HEK293 (cell line): ENCODE data around the gene CLEC16A.

ENCODE experiments used
- CTCF ChIA-PET: fragments of 350-600 bp; formaldehyde crosslinking; extraction: SDS; loops from one replicate; lab custom pipeline; 2021; ENCODE audit warnings: antibody characterized with exemption; lab: Yijun Ruan, JAX
- POLR2A ChIA-PET: fragments of 300-600 bp; formaldehyde crosslinking; extraction: SDS; loops from one replicate; lab custom pipeline; 2020; ENCODE audit warnings: antibody characterized with exemption, inconsistent platforms; lab: Yijun Ruan, JAX
- H3K27ac ChIP-seq: fragments of 200-500 bp; sonication (Bioruptor generic); 2 replicates; pipeline ENCODE4 v1.5.1; 2014; ENCODE audit warnings: low read depth, low read length, control low read depth, inconsistent platforms; ENCODE audit errors: extremely low read depth
- H3K36me3 ChIP-seq, 2 experiments: fragments of 200-500 bp in 1 of 2; sonication (Bioruptor generic) in 1 of 2; 1 replicate in 1 of 2; 2 replicates in 1 of 2; pipeline ENCODE4 v1.5.1; 2014 to 2017; ENCODE audit warnings: inconsistent platforms in 2 of 2, low read length in 2 of 2; ENCODE audit not compliant: control insufficient read depth in 2 of 2, insufficient read depth in 1 of 2
- H3K4me1 ChIP-seq: fragments of 200-500 bp; sonication (Bioruptor generic); 2 replicates; pipeline ENCODE4 v1.5.1; 2014; ENCODE audit warnings: mild to moderate bottlenecking, low read length, inconsistent platforms; ENCODE audit not compliant: control insufficient read depth, insufficient read depth
- H3K4me3 ChIP-seq: 2 replicates; pipeline ENCODE4 v1.5.1; 2011; ENCODE audit warnings: low read depth, mild to moderate bottlenecking, control low read depth, low read length, moderate library complexity
- H3K9me3 ChIP-seq: fragments of 200-500 bp; sonication (Bioruptor generic); 2 replicates; pipeline ENCODE4 v1.5.1; 2014; ENCODE audit warnings: low read depth, low read length, inconsistent platforms; ENCODE audit not compliant: control insufficient read depth, insufficient read depth
- KLF17 ChIP-seq: fragments of 450-650 bp; formaldehyde crosslinking; IDR thresholded peaks from 2 replicates; pipeline ENCODE4 v1.5.1; 2016; ENCODE audit warnings: missing biosample characterization, missing genetic modification characterization
- MEIS1 ChIP-seq: sonication (generic); formaldehyde crosslinking; IDR thresholded peaks from 2 replicates; pipeline ENCODE4 v1.8.1; 2022; ENCODE audit warnings: missing genetic modification reagents, mild to moderate bottlenecking, borderline replicate concordance
- RBAK ChIP-seq: fragments of 450-650 bp; formaldehyde crosslinking; IDR thresholded peaks from 2 replicates; pipeline ENCODE4 v1.5.1; 2016; ENCODE audit warnings: missing biosample characterization, missing genetic modification characterization
- SCRT2 ChIP-seq: fragments of 450-650 bp; formaldehyde crosslinking; IDR thresholded peaks from 2 replicates; pipeline ENCODE4 v1.5.1; 2016; ENCODE audit warnings: missing biosample characterization, missing genetic modification characterization
- SETDB1 ChIP-seq: IDR thresholded peaks from one replicate; pipeline ENCODE4 v1.6.1; 2017; ENCODE audit warnings: mild to moderate bottlenecking, low read length, moderate library complexity, mixed read lengths; ENCODE audit not compliant: insufficient read length
- ZBTB1 ChIP-seq: fragments of 450-650 bp; formaldehyde crosslinking; IDR thresholded peaks from 2 replicates; pipeline ENCODE4 v1.5.1; 2016; ENCODE audit warnings: missing biosample characterization, missing genetic modification characterization
- ZBTB26 ChIP-seq: fragments of 450-650 bp; formaldehyde crosslinking; optimal IDR thresholded peaks from 2 replicates; pipeline ENCODE3; 2016; ENCODE audit warnings: missing biosample characterization, mild to moderate bottlenecking, missing genetic modification characterization
- ZIC2 ChIP-seq: fragments of 450-650 bp; formaldehyde crosslinking; IDR thresholded peaks from 2 replicates; pipeline ENCODE4 v1.5.1; 2016; ENCODE audit warnings: missing biosample characterization, missing genetic modification characterization
- ZNF10 ChIP-seq: fragments of 450-650 bp; formaldehyde crosslinking; IDR thresholded peaks from 2 replicates; pipeline ENCODE4 v1.5.1; 2017; ENCODE audit warnings: missing biosample characterization, missing genetic modification characterization
- ZNF132 ChIP-seq: fragments of 450-650 bp; formaldehyde crosslinking; IDR thresholded peaks from 2 replicates; pipeline ENCODE4 v1.5.1; 2017; ENCODE audit warnings: missing biosample characterization, missing genetic modification characterization, borderline replicate concordance
- ZNF202 ChIP-seq: fragments of 450-650 bp; formaldehyde crosslinking; IDR thresholded peaks from 2 replicates; pipeline ENCODE4 v1.5.1; 2016; ENCODE audit warnings: missing biosample characterization, missing genetic modification characterization, borderline replicate concordance
- ZNF24 ChIP-seq: fragments of 450-650 bp; formaldehyde crosslinking; IDR thresholded peaks from 2 replicates; pipeline ENCODE4 v1.5.1; 2016; ENCODE audit warnings: missing biosample characterization, missing genetic modification characterization
- ZNF292 ChIP-seq: fragments of 450-650 bp; formaldehyde crosslinking; IDR thresholded peaks from 2 replicates; pipeline ENCODE4 v1.5.1; 2016; ENCODE audit warnings: low read depth, missing biosample characterization, missing genetic modification characterization, borderline replicate concordance
- ZNF335 ChIP-seq: fragments of 450-650 bp; formaldehyde crosslinking; conservative IDR thresholded peaks from 2 replicates; pipeline ENCODE4 v1.5.1; 2016; ENCODE audit warnings: missing biosample characterization, missing genetic modification characterization
- ZNF354C ChIP-seq: fragments of 450-650 bp; formaldehyde crosslinking; IDR thresholded peaks from 2 replicates; pipeline ENCODE4 v1.5.1; 2016; ENCODE audit warnings: missing biosample characterization, missing genetic modification characterization, low read depth, borderline replicate concordance
- ZNF404 ChIP-seq: fragments of 450-650 bp; formaldehyde crosslinking; IDR thresholded peaks from 2 replicates; pipeline ENCODE4 v1.5.1; 2017; ENCODE audit warnings: missing biosample characterization, missing genetic modification characterization
- ZNF433 ChIP-seq: fragments of 450-650 bp; formaldehyde crosslinking; IDR thresholded peaks from 2 replicates; pipeline ENCODE4 v1.5.1; 2016; ENCODE audit warnings: missing biosample characterization, missing genetic modification characterization, low read depth
- ZNF571 ChIP-seq: fragments of 450-650 bp; formaldehyde crosslinking; IDR thresholded peaks from 2 replicates; pipeline ENCODE4 v1.5.0; 2017; ENCODE audit warnings: missing biosample characterization, missing genetic modification characterization
- ZNF664 ChIP-seq: fragments of 450-650 bp; formaldehyde crosslinking; IDR thresholded peaks from 2 replicates; pipeline ENCODE4 v1.5.1; 2016; ENCODE audit warnings: missing biosample characterization, missing genetic modification characterization
- ZNF707 ChIP-seq: fragments of 450-650 bp; formaldehyde crosslinking; IDR thresholded peaks from 2 replicates; pipeline ENCODE4 v1.5.1; 2016; ENCODE audit warnings: missing biosample characterization, missing genetic modification characterization
- ZNF777 ChIP-seq: fragments of 450-650 bp; formaldehyde crosslinking; IDR thresholded peaks from 2 replicates; pipeline ENCODE4 v1.5.1; 2017; ENCODE audit warnings: missing biosample characterization, missing genetic modification characterization, borderline replicate concordance
- ZNF837 ChIP-seq: fragments of 450-650 bp; formaldehyde crosslinking; IDR thresholded peaks from 2 replicates; pipeline ENCODE4 v1.5.1; 2016; ENCODE audit warnings: missing biosample characterization, missing genetic modification characterization
- ZNF843 ChIP-seq: fragments of 450-650 bp; formaldehyde crosslinking; IDR thresholded peaks from 2 replicates; pipeline ENCODE4 v1.5.1; 2016; ENCODE audit warnings: missing biosample characterization, missing genetic modification characterization
- TF ChIP-seq, protein P1 (sequence below): fragments of 450-650 bp; formaldehyde crosslinking; conservative IDR thresholded peaks from 2 replicates; pipeline ENCODE4 v1.5.1; 2016; ENCODE audit warnings: low read depth, missing biosample characterization, missing genetic modification characterization
- TF ChIP-seq, protein P2 (sequence below): fragments of 450-650 bp; formaldehyde crosslinking; IDR thresholded peaks from 2 replicates; pipeline ENCODE4 v1.5.1; 2016; ENCODE audit warnings: missing biosample characterization, missing genetic modification characterization
- TF ChIP-seq, protein P3 (sequence below): fragments of 450-650 bp; formaldehyde crosslinking; IDR thresholded peaks from 2 replicates; pipeline ENCODE4 v1.5.0; 2017; ENCODE audit warnings: missing biosample characterization, missing genetic modification characterization, borderline replicate concordance

Gene CLEC16A

DNA sequence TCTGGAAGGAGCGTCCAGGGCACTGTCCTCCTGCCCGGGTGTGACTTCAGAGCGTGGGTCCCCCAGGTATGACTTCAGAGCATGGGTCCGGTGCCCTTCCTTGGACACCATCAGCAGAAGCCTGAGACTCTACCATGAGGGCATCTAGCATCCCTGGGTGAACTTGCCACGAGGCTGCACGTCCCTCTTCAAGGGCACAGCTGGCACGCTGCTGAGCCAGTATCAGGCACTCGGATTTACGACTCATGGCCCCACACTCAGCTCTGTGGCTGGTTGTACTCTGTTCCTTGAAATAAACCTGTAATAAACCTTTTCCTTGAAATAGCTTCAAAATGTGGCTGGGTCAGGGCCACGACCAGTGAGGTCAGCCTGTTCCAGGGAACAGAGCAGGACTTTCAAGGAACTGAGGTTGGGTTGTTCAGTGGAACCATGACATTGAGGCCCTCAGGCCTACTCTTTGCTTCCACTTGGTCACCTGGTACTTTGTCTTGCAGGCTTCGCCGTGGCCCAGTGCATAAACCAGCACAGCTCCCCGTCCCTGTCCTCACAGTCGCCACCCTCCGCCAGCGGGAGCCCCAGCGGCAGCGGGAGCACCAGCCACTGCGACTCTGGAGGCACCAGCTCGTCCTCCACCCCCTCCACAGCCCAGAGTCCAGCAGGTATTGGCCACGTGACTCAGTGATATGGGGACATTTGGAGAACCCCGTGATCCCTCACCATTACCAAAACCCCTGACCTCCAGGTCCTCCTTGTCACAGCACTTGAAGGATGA is 221.7 kb downstream of the CLEC16A start:
- H3K4me1 ChIP-seq, result peaks cover 10% of the 10 kb centered on the region
- H3K4me3 ChIP-seq, result no peak overlapping the region
- H3K36me3 ChIP-seq, result peaks cover 0 to 15% of the 10 kb centered on the region in 2 experiments; a peak in 1 of 3 replicates
- CTCF ChIA-PET, result interaction anchor here (0.9 to 1.7 kb wide), 2 partner anchors 53 to 91 kb away, joined by 3 to 4 read pairs; no protein-coding TSS in a partner anchor
- TF ChIP-seq ZNF707 (tag by site-specific recombination) (no peak), MEIS1 (CRISPR knock-in tag) (no peak), ZBTB1 (tag by site-specific recombination) (no peak), ZNF24 (tag by site-specific recombination) (no peak), ZNF202 (no peak), ZNF433 (tag by site-specific recombination) (no peak), ZNF843 (tag by site-specific recombination) (no peak), KLF17 (tag by site-specific recombination) (no peak), ZBTB26 (tag by site-specific recombination) (no peak), SETDB1 (no peak), ZNF837 (tag by site-specific recombination) (no peak), ZNF354C (tag by site-specific recombination) (no peak), SCRT2 (tag by site-specific recombination) (no peak), ZNF132 (tag by site-specific recombination) (no peak), ZNF777 (no peak)
- TF ChIP-seq, protein P1, sequence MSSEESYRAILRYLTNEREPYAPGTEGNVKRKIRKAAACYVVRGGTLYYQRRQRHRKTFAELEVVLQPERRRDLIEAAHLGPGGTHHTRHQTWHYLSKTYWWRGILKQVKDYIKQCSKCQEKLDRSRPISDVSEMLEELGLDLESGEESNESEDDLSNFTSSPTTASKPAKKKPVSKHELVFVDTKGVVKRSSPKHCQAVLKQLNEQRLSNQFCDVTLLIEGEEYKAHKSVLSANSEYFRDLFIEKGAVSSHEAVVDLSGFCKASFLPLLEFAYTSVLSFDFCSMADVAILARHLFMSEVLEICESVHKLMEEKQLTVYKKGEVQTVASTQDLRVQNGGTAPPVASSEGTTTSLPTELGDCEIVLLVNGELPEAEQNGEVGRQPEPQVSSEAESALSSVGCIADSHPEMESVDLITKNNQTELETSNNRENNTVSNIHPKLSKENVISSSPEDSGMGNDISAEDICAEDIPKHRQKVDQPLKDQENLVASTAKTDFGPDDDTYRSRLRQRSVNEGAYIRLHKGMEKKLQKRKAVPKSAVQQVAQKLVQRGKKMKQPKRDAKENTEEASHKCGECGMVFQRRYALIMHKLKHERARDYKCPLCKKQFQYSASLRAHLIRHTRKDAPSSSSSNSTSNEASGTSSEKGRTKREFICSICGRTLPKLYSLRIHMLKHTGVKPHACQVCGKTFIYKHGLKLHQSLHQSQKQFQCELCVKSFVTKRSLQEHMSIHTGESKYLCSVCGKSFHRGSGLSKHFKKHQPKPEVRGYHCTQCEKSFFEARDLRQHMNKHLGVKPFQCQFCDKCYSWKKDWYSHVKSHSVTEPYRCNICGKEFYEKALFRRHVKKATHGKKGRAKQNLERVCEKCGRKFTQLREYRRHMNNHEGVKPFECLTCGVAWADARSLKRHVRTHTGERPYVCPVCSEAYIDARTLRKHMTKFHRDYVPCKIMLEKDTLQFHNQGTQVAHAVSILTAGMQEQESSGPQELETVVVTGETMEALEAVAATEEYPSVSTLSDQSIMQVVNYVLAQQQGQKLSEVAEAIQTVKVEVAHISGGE (tag by site-specific recombination), result no peak
- TF ChIP-seq, protein P2, sequence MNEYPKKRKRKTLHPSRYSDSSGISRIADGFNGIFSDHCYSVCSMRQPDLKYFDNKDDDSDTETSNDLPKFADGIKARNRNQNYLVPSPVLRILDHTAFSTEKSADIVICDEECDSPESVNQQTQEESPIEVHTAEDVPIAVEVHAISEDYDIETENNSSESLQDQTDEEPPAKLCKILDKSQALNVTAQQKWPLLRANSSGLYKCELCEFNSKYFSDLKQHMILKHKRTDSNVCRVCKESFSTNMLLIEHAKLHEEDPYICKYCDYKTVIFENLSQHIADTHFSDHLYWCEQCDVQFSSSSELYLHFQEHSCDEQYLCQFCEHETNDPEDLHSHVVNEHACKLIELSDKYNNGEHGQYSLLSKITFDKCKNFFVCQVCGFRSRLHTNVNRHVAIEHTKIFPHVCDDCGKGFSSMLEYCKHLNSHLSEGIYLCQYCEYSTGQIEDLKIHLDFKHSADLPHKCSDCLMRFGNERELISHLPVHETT (tag by site-specific recombination), result no peak
- TF ChIP-seq, all 188 proteins: peak for 0
- Histone ChIP-seq H3K27ac (no peak overlapping the region), H3K9me3 (no peaks in the 10 kb centered on the region)
- POLR2A ChIA-PET, result no interaction called here

DNA sequence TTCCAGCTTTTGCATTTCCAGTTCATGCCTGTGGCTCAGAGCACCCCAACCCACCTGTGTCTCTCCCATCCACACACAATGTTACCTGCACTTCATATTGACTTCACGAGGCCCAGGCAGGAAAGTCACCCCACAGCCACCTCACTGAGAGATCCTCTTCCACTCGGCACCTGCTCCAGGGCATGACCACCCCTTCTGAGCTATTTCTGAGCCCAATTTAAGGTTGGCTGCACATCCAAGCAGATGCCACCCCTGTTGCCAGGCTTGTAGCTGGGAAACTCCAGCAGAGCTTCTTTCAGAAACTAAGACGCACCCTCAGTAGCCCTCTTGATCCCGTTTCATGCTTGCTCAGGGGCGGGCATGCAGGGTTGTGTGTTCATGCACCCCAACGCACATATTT is 223.2 kb downstream of the CLEC16A start:
- no peaks in the 10 kb centered on the region for H3K9me3 ChIP-seq
- peaks cover 0 to 21% of the 10 kb centered on the region in 2 experiments; a peak in 1 of 3 replicates for H3K36me3 ChIP-seq
- H3K4me1 ChIP-seq, result peaks cover 10% of the 10 kb centered on the region
- no peak overlapping the region for H3K4me3 ChIP-seq
- H3K27ac ChIP-seq, result no peak overlapping the region
- POLR2A ChIA-PET, result no interaction called here
- CTCF ChIA-PET, result no interaction called here
- TF ChIP-seq ZNF292 (tag by site-specific recombination) (no peak), ZNF664 (tag by site-specific recombination) (no peak), ZNF335 (no peak), RBAK (tag by site-specific recombination) (no peak), ZNF433 (tag by site-specific recombination) (no peak), ZIC2 (tag by site-specific recombination) (no peak), ZNF837 (tag by site-specific recombination) (no peak), ZNF10 (tag by site-specific recombination) (no peak), ZNF404 (no peak), ZNF707 (tag by site-specific recombination) (no peak), ZNF571 (no peak)
- TF ChIP-seq, protein P3, sequence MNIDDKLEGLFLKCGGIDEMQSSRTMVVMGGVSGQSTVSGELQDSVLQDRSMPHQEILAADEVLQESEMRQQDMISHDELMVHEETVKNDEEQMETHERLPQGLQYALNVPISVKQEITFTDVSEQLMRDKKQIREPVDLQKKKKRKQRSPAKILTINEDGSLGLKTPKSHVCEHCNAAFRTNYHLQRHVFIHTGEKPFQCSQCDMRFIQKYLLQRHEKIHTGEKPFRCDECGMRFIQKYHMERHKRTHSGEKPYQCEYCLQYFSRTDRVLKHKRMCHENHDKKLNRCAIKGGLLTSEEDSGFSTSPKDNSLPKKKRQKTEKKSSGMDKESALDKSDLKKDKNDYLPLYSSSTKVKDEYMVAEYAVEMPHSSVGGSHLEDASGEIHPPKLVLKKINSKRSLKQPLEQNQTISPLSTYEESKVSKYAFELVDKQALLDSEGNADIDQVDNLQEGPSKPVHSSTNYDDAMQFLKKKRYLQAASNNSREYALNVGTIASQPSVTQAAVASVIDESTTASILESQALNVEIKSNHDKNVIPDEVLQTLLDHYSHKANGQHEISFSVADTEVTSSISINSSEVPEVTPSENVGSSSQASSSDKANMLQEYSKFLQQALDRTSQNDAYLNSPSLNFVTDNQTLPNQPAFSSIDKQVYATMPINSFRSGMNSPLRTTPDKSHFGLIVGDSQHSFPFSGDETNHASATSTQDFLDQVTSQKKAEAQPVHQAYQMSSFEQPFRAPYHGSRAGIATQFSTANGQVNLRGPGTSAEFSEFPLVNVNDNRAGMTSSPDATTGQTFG (tag by site-specific recombination), result no peak
